ENCODE data around the gene RBM44. TPM values are rescaled to one million over a fixed set of nuclear protein-coding genes. Genes with fewer than 3 reads are reported as not detected.

The RBM44 gene
- total RNA-seq, 1 experiment from 2014 or later: 1.0 TPM

GRCh38 chr2:237876532-237876931 lies 78.0 kb downstream of the RBM44 start:
- H3K4me1 Mint-ChIP-seq (ENCODE audit: low read depth, unreplicated experiment): no peaks in the 10 kb centered on the region
- intact Hi-C loops (cut with micrococcal nuclease; ENCODE audit: unreplicated experiment): no loop called here
- no peak overlapping the region for H3K4me3 Mint-ChIP-seq (ENCODE audit: low read depth, unreplicated experiment)
- no peak overlapping the region for H3K27ac Mint-ChIP-seq (ENCODE audit: unreplicated experiment)
- H3K36me3 Mint-ChIP-seq (ENCODE audit: insufficient read depth, unreplicated experiment): no peaks in the 10 kb centered on the region
- DNase-seq: no peak
- H3K27me3 Mint-ChIP-seq (ENCODE audit: unreplicated experiment): no peaks in the 10 kb centered on the region
- no TSS peak for BruUV-seq (replicated peaks)
- TF ChIP-seq CTCF (IDR thresholded peaks at IDR 0.05; ENCODE audit: unreplicated experiment): no peak
- no peaks in the 10 kb centered on the region for H3K9me3 Mint-ChIP-seq (ENCODE audit: low read depth, unreplicated experiment)
- CTCF ChIA-PET: interaction anchor here (0.7 kb wide), 1 partner anchor 231 kb away, joined by 3 read pairs; no protein-coding TSS in a partner anchor

- CTCF ChIA-PET: interaction anchor here (0.7 kb wide), 1 partner anchor 231 kb away, joined by 3 read pairs; no protein-coding TSS in a partner anchor
- TF ChIP-seq CTCF (IDR thresholded peaks at IDR 0.05; ENCODE audit: unreplicated experiment): no peak
- no peaks in the 10 kb centered on the region for H3K9me3 Mint-ChIP-seq (ENCODE audit: low read depth, unreplicated experiment)
These were observed 78.4 kb downstream of the RBM44 start for GRCh38 chr2:237876951-237877491.

GRCh38 chr2:237877576-237878307 lies 79.2 kb downstream of the RBM44 start:
- no peak overlapping the region for H3K27ac Mint-ChIP-seq (ENCODE audit: unreplicated experiment)
- no peak overlapping the region for H3K4me3 Mint-ChIP-seq (ENCODE audit: low read depth, unreplicated experiment)

More at GRCh38 chr2:237876951-237877491, 78.4 kb downstream of the RBM44 start:
- no TSS peak for BruUV-seq (replicated peaks)
- intact Hi-C loops (cut with micrococcal nuclease; ENCODE audit: unreplicated experiment): no loop called here
- Mint-ChIP-seq H3K4me3 (ENCODE audit: low read depth, unreplicated experiment) (no peak overlapping the region), H3K27ac (ENCODE audit: unreplicated experiment) (no peak overlapping the region), H3K27me3 (ENCODE audit: unreplicated experiment) (no peaks in the 10 kb centered on the region), H3K4me1 (ENCODE audit: low read depth, unreplicated experiment) (no peaks in the 10 kb centered on the region), H3K36me3 (ENCODE audit: insufficient read depth, unreplicated experiment) (no peaks in the 10 kb centered on the region)
- DNase-seq: no peak

More at GRCh38 chr2:237877576-237878307, 79.2 kb downstream of the RBM44 start:
- Mint-ChIP-seq H3K4me1 (ENCODE audit: low read depth, unreplicated experiment) (no peaks in the 10 kb centered on the region), H3K9me3 (ENCODE audit: low read depth, unreplicated experiment) (no peaks in the 10 kb centered on the region), H3K36me3 (ENCODE audit: insufficient read depth, unreplicated experiment) (no peaks in the 10 kb centered on the region), H3K27me3 (ENCODE audit: unreplicated experiment) (no peaks in the 10 kb centered on the region)
- TF ChIP-seq CTCF (IDR thresholded peaks at IDR 0.05; ENCODE audit: unreplicated experiment): no peak
- intact Hi-C loops (cut with micrococcal nuclease; ENCODE audit: unreplicated experiment): no loop called here
- CTCF ChIA-PET: no interaction called here
- BruUV-seq (replicated peaks): no TSS peak
- DNase-seq: no peak
